Neural cell (in vitro differentiated cells): ENCODE data around the gene CACNB2.

Source experiments
- EP300 ChIP-seq: fragments of 450-650 bp; conservative IDR thresholded peaks from 2 replicates; pipeline ENCODE4 v1.6.1; 2014; ENCODE audit warnings: antibody characterized with exemption, mild to moderate bottlenecking, moderate library complexity; ENCODE audit not compliant: poor library complexity, severe bottlenecking
- EZH2 ChIP-seq: fragments of 200-600, 300-800 bp; shearing (Covaris generic), sonication (generic); IDR thresholded peaks from 2 replicates; pipeline ENCODE4 v1.6.1; 2014; ENCODE audit warnings: antibody characterized with exemption, low read length, borderline replicate concordance, mild to moderate bottlenecking; ENCODE audit not compliant: insufficient read depth, poor library complexity, severe bottlenecking
- TF ChIP-seq, protein P1 (sequence below): fragments of 450-650 bp; IDR thresholded peaks from 2 replicates; pipeline ENCODE4 v1.5.1; 2014; ENCODE audit warnings: antibody characterized with exemption, mild to moderate bottlenecking, moderate library complexity; ENCODE audit not compliant: poor library complexity, severe bottlenecking

DNA sequence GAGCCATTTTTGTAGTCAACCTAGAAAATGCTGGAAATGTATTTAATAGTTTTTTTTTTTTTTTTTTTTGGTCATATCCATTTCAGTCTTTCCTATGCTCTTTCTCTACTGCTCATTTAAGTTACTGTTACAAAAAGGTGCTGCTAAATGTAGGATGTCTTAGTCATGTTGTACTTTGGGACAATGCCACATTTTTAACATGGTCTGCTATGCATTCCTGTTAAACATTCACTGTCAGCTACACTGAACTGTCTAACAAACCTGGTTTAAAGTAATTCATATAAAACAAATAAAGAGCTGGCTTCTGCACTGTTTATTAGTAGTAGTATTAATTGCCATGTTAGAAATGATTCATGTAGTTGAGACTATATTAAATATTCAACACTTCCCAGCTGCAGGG, 402.6 kb downstream of the CACNB2 start:
- TF ChIP-seq, protein P1, sequence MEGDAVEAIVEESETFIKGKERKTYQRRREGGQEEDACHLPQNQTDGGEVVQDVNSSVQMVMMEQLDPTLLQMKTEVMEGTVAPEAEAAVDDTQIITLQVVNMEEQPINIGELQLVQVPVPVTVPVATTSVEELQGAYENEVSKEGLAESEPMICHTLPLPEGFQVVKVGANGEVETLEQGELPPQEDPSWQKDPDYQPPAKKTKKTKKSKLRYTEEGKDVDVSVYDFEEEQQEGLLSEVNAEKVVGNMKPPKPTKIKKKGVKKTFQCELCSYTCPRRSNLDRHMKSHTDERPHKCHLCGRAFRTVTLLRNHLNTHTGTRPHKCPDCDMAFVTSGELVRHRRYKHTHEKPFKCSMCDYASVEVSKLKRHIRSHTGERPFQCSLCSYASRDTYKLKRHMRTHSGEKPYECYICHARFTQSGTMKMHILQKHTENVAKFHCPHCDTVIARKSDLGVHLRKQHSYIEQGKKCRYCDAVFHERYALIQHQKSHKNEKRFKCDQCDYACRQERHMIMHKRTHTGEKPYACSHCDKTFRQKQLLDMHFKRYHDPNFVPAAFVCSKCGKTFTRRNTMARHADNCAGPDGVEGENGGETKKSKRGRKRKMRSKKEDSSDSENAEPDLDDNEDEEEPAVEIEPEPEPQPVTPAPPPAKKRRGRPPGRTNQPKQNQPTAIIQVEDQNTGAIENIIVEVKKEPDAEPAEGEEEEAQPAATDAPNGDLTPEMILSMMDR, result no peak
- TF ChIP-seq EZH2 (no peak), EP300 (no peak)
